HCT116 (cell line): ENCODE data around the gene RPS6KA2.

ENCODE experiments used
- CBX3 ChIP-seq: IDR thresholded peaks from 2 replicates; pipeline ENCODE4 v1.6.1; 2012; ENCODE audit warnings: low read depth
- EZH2 ChIP-seq: fragments of 200-600 bp; sonication (generic); IDR thresholded peaks from 2 replicates; pipeline ENCODE4 v1.6.1; 2017; ENCODE audit warnings: antibody characterized with exemption, mixed run types
- EZH2phosphoT487 ChIP-seq: fragments of 200-600 bp; IDR thresholded peaks from 2 replicates; pipeline ENCODE4 v1.6.1; 2018; ENCODE audit warnings: antibody characterized with exemption, borderline replicate concordance
- JUND ChIP-seq: IDR thresholded peaks from 2 replicates; pipeline ENCODE4 v1.6.1; 2012
- POLR2A ChIP-seq: IDR thresholded peaks from 2 replicates; pipeline ENCODE4 v1.7.0; 2011; ENCODE audit warnings: borderline replicate concordance; ENCODE audit not compliant: insufficient read depth, insufficient read length; ENCODE audit errors: extremely low read depth
- POLR2AphosphoS5 ChIP-seq: IDR thresholded peaks from 2 replicates; pipeline ENCODE4 v1.6.1; 2011; ENCODE audit warnings: mild to moderate bottlenecking, low read depth, low read length, moderate library complexity
- SIN3A ChIP-seq: IDR thresholded peaks from 2 replicates; pipeline ENCODE4 v1.6.1; 2012; ENCODE audit warnings: low read depth
- YY1 ChIP-seq: IDR thresholded peaks from 2 replicates; pipeline ENCODE4 v1.6.1; 2011; ENCODE audit warnings: low read length, low read depth, moderate library complexity, mild to moderate bottlenecking; ENCODE audit not compliant: insufficient replicate concordance; ENCODE audit errors: extremely low read depth
- ZFX ChIP-seq: fragments of 450-650 bp; IDR thresholded peaks from 2 replicates; pipeline ENCODE4 v1.6.1; 2017
- ZNF274 ChIP-seq: fragments of 200-500 bp; sonication (Bioruptor generic); IDR thresholded peaks from 2 replicates; pipeline ENCODE4 v1.6.1; 2014; ENCODE audit warnings: mild to moderate bottlenecking, low read depth, low read length, inconsistent platforms
- TF ChIP-seq, protein P1 (sequence below), 3 experiments: fragments of 200-600 bp in 1 of 3; sonication (generic) in 1 of 3; IDR thresholded peaks in 2 of 3; conservative IDR thresholded peaks in 1 of 3; 2 replicates each; pipeline ENCODE4 v1.5.1; 2012 to 2017; ENCODE audit warnings: low read depth in 2 of 3, low read length in 2 of 3, antibody characterized with exemption in 1 of 3, borderline replicate concordance in 1 of 3, control low read depth in 1 of 3, mild to moderate bottlenecking in 1 of 3, mixed read lengths in 1 of 3, mixed run types in 1 of 3, moderate library complexity in 1 of 3; ENCODE audit not compliant: insufficient read depth in 1 of 3
- TF ChIP-seq, protein P2 (sequence below): IDR thresholded peaks from 2 replicates; pipeline ENCODE4 v1.6.1; 2012

DNA sequence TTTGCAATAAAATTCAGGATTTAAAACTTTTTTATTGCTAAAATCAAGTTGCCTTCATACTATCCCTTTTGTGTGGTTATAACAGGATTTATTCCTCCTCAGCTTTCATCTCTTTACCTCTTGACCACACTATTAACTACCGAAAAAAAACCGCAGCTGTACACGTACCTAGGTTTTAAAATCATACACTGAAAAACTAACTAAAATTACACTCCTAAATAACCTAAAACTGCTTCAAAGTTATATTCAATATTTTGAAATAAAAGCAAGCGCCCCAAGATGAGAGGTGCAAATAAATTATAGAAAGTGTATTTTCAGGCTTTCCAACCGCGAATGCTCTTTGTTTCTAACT is 245.7 kb downstream of the RPS6KA2 start:
- TF ChIP-seq JUND = no peak
- TF ChIP-seq YY1 = no peak
- TF ChIP-seq EZH2phosphoT487 = no peak
- no peak for TF ChIP-seq POLR2AphosphoS5
- no peak for TF ChIP-seq POLR2A
- TF ChIP-seq ZFX = no peak
- TF ChIP-seq SIN3A = no peak
- TF ChIP-seq, protein P1, sequence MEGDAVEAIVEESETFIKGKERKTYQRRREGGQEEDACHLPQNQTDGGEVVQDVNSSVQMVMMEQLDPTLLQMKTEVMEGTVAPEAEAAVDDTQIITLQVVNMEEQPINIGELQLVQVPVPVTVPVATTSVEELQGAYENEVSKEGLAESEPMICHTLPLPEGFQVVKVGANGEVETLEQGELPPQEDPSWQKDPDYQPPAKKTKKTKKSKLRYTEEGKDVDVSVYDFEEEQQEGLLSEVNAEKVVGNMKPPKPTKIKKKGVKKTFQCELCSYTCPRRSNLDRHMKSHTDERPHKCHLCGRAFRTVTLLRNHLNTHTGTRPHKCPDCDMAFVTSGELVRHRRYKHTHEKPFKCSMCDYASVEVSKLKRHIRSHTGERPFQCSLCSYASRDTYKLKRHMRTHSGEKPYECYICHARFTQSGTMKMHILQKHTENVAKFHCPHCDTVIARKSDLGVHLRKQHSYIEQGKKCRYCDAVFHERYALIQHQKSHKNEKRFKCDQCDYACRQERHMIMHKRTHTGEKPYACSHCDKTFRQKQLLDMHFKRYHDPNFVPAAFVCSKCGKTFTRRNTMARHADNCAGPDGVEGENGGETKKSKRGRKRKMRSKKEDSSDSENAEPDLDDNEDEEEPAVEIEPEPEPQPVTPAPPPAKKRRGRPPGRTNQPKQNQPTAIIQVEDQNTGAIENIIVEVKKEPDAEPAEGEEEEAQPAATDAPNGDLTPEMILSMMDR (IDR thresholded peaks at IDR 0.05 in 2 of 3, conservative IDR thresholded peaks at IDR 0.05 in 1 of 3; ENCODE audit: borderline replicate concordance in 1 of 3, insufficient read depth in 1 of 3, low read depth in 2 of 3, low read length in 2 of 3) = no peak
- TF ChIP-seq, protein P2, sequence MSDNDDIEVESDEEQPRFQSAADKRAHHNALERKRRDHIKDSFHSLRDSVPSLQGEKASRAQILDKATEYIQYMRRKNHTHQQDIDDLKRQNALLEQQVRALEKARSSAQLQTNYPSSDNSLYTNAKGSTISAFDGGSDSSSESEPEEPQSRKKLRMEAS = no peak
- no peak for TF ChIP-seq EZH2
- TF ChIP-seq ZNF274 = no peak
- no peak for TF ChIP-seq CBX3
